GM12875 (cell line): Measurements from ENCODE around the gene MAML1.
"Not testable (repeated sequence)": the region's sequence is repeated elsewhere in the genome, so short reads cannot be mapped to it uniquely, and the experiment has no call there.

Experiments
- H3K4me3 ChIP-seq: one replicate; pipeline ENCODE4 v1.5.1; 2011; ENCODE audit warnings: low read depth, low read length, control low read depth
- CTCF ChIP-seq: IDR thresholded peaks from 2 replicates; pipeline ENCODE4 v1.5.1; 2011; ENCODE audit warnings: low read depth, mild to moderate bottlenecking, control low read depth, inconsistent platforms, low read length, moderate library complexity, borderline replicate concordance; ENCODE audit not compliant: insufficient read depth

MAML1 gene

GRCh38 chr5:179788193-179788854 lies 55.7 kb downstream of the MAML1 start:
- no peak overlapping the region for H3K4me3 ChIP-seq
- TF ChIP-seq CTCF: no peak

GRCh38 chr5:179789278-179789677 lies 56.7 kb downstream of the MAML1 start:
- H3K4me3 ChIP-seq: not testable (repeated sequence)

GRCh38 chr5:179791881-179792611 lies 59.4 kb downstream of the MAML1 start:
- TF ChIP-seq CTCF: no peak
- H3K4me3 ChIP-seq: no peak overlapping the region

GRCh38 chr5:179792612-179793467 lies 60.2 kb downstream of the MAML1 start:
- no peak for TF ChIP-seq CTCF

GRCh38 chr5:179793468-179794139 lies 61.0 kb downstream of the MAML1 start, which contains the start of gene LTC4S:
Gene LTC4S, plus strand, starts transcription at chr5:179793986. Its CDS starts 95 bp downstream, at chr5:179794081.
- no peak within 1 kb of the TSS for H3K4me3 ChIP-seq
- TF ChIP-seq CTCF: no peak

More at GRCh38 chr5:179792612-179793467, 60.2 kb downstream of the MAML1 start:
- no peak overlapping the region for H3K4me3 ChIP-seq

GRCh38 chr5:179794171-179794570 lies 61.5 kb downstream of the MAML1 start:
- no peak overlapping the region for H3K4me3 ChIP-seq
- TF ChIP-seq CTCF: no peak

GRCh38 chr5:179794575-179794974 lies 62.0 kb downstream of the MAML1 start:
- TF ChIP-seq CTCF: no peak
- no peak overlapping the region for H3K4me3 ChIP-seq
